GM18507 (cell line): Measurements from ENCODE around the gene ITPR3.

Experiments
- DNase-seq: peaks from one replicate; pipeline ENCODE4 v3.0.0; 2011; ENCODE audit warnings: low read depth; ENCODE audit not compliant: insufficient read length; ENCODE audit errors: extremely low spot score
- FAIRE-seq: peaks from 2 replicates; lab custom pipeline; 2011; peaks lifted over from hg19 to GRCh38; lab: Jason Lieb, UNC

Gene ITPR3

DNA sequence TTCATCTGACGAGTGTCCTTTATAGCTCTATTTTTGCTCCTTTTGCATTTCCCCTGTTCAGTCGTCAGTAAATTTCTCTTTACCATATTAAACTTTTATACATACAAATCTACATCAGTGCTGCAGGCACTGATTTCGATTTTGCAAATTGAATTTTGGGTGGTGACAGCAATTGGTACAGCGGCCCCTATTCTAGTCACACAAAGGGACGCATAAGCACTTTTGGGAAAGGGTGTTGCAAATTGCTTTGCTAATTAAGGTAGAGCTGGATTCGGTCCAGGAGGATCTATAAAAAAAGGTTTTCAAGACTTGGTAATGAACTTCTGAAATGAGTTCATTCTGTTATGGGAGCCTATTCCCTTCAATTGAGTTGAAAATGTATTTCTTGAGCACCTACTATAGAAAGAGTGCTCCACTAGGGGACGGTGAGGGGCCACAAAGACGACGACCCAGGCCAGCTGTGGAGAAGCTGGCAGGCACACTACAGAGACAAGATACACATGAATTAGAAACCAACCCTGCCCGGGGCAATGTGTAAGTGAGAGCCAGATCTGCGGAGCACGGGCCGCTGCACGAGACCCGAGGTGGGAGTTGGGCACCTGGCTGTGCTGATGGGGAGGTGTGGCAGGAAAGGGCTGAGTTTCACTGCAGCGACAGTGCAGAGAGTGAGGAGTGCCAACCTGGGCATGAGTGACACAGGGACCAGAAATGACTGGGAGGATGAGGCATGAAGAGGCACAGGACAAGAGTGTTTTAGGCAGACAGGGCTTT lies 85.0 kb downstream of the ITPR3 start:
- no peak for DNase-seq
- FAIRE-seq = no peak

DNA sequence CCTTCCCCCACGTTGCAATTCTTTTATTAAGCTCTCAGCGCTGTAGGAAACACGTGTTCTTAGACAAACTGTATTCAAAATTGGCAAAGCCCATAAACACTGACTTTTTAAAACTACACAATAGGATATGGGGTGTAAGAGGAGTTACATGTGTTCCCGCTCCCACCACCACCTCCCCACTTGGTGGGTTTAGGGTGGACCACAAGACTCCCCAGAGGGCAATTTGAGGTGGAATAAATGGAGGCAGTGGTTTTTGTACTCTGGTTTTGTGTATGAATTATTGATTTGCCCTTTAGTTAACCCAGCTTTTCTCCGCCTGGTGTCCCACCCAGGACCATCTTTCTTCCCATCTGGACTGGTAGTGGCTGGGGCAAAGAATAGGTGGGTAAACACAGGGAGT lies 86.6 kb downstream of the ITPR3 start:
- no peak for DNase-seq
- FAIRE-seq = no peak

- DNase-seq = no peak
- FAIRE-seq = no peak
Observed at GRCh38 chr6:33708516-33709204, 87.5 kb downstream of the ITPR3 start.

DNA sequence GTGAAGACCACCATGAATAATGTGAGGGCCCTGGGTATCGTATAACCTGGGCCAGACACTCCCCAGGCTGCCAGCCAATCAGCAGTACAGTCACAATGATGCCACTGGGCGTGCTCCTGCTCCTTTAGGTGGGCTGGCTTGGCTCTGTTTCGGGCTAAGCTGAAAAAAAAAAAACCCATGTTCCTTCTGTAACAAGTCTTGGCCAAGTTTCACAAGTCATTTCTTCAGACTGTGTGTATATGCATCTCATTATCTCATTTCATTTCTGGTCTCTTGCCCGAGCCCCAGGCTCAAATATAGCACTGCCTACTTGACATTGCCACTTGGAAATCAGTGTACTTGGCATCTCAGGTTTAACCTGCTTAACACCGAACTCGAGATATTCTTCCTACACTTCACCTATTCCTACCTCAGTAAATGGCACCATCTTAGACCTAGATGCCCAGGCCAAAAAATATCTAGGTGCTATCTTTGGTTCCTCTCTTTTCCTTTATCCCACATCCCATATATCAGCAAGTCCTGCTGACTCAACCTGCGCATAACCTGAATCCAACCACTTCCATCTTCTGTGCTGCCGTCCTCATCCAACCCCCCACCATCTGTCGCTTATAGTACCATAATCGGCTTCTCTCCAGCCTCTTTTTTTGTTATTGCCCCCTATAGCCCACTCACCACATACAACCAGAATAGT lies 88.6 kb downstream of the ITPR3 start:
- FAIRE-seq = no peak
- no peak for DNase-seq

DNA sequence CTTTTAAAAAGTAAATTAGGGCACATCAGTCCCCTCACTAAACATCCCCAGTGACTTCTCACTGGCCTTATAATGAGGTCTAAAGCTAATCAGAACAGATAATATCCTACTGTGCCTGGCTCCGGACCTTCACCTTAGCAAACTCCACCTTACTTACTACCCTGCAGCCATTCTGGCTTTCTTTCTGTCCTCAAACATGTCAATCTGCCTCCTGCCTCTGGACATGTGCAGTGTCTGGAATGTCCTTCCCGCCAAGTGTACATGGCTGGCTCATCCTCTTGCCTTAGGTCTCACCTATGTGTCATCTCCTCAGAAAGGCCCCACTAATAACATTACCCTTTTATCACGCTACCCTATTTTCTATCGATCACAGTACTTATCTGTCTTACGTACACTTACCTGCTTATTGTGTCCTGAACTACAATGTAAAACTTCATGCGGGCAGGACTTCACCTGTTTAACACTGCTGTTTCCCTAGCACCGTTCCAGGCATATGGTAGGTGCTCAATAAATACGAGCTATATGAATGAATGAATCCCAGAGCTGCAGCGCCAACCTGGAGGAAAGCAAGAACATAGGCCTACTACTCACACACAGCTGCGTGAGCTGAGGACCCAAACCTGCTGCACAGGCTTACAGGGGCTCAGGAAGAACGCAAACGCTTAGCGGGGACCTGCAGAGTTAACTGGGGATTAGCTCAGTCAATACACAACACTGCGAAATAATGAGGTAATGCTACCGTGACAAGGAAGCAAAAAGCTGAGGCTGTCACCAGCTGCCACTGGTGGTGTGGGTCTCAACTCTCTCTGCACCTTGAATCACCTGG lies 89.4 kb downstream of the ITPR3 start:
- FAIRE-seq = no peak
- DNase-seq = no peak

DNA sequence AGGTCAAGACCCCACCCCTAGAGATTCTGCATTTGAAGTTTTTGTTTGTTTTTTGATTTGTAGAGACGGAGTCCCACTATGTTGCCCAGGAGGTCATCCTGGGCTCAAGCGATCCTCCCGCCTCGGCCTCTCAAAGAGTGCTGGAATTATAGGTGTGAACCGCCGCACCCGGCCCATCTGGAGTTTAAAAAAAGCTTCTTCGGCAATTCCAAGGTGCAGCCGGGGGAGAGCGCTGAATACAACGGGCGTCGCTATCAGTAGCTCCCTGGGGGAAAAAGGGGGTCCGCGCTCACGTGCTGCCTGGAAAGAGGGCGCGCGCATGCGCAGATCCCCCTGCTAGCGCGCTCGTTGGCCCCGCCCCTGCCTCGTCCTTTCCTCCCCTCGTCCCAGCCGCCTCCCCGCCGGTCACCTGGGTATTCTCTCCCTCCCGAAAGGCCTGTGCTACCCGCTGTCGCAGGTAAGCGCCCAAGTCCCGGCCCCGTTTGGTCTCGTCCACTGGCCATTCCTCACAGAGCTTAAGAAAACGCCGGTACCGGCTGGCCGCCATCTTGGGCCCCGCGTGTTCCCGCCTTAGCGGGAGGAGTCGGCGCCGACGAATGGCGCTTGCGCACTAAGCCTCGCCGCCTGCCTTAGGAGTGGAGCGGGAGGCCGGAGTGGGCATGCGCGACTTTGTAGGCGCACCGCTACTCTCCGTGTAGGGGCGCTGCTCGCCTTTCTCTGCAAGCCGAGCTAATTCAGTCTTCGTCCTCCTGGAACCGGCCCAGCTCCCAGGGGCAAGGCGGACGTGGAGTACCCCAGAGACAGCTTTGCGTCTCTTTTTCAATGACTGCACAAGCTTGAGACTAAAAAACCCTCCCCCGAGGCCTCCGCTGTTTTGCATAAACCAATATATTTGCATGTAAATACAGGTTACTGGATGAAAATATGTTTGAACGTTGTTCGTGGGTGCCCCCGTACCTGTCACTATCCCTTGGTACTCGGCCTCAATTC lies 90.3 kb downstream of the ITPR3 start, which contains the start of gene UQCC2:
UQCC2 (minus strand) TSS at position 561 of the 990 bp plus-strand sequence; CDS start at position 547, 14 bp downstream.
- FAIRE-seq (peak; percentile 93), DNase-seq (peak; percentile 96)

GRCh38 chr6:33712914-33713313 lies 91.8 kb downstream of the ITPR3 start:
- FAIRE-seq = no peak
- no peak for DNase-seq

GRCh38 chr6:33713786-33714185 lies 92.7 kb downstream of the ITPR3 start:
- DNase-seq (no peak), FAIRE-seq (no peak)

GRCh38 chr6:33714385-33715040 lies 93.4 kb downstream of the ITPR3 start:
- DNase-seq (no peak), FAIRE-seq (no peak)

GRCh38 chr6:33716379-33716778 lies 95.3 kb downstream of the ITPR3 start:
- no peak for FAIRE-seq

DNA sequence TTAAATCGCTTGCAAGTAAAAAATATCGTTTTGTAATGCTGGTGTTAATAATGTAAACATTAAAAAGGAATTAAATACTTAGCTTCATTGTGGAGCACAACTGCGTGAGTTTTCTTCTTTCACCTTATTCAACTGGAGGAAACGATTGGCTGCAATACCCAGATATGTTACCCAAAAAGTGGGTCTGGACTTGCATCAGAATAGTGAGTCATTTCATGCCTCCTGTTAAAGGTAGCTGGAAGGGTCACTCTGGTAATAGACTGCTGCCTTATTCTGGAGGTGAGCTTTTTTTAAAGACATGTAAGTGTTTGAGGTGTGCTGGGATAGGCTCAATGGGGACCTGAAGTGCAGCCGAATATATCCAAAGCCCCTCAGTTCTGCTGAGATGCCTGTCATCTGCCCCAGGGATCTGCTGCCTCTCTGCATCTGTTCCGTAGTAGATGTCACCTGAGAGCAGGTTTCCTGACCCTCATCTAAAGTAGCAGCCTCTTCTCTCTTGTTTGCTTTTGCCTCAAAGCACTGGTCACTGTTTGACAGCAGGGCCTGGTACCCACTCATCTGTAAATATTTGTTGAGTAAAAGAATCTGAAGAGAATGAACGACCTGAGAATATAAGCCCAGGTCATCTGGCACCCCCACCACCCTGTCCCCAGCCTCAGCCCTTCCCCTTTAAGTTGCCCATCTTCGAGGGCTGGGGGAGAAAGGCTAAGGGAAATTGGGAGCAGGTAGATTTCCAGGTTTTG lies 95.9 kb downstream of the ITPR3 start:
- DNase-seq = no peak
- no peak for FAIRE-seq

More at GRCh38 chr6:33716379-33716778, 95.3 kb downstream of the ITPR3 start:
- DNase-seq = no peak

DNA sequence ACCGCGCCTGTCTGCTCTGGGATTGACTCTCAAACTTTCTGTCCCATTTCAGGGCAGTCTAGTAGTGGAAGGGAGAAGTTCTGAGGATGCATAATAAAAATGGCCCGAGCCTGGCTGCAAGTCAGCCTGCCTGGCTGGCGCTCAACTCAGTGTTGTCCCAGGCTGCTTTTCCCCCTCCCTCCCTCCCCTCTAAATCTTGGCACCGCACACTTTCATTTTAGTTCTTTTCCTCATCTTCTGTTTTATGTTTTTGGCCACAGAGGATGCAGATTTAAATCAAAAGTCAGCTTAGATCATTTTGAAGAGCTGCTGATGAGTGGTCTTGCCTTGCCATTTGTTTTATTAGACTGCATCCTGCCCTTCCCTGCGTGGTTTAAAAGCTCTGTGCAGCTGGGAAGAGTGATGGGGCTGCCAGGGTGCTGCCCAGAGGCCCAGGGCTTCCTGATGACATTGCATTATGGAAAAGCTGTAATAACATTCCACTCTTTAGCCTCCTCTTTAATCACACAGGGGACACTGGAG lies 96.9 kb downstream of the ITPR3 start:
- DNase-seq = no peak
- no peak for FAIRE-seq

- DNase-seq (no peak), FAIRE-seq (no peak)
Observed at GRCh38 chr6:33718713-33719112, 97.6 kb downstream of the ITPR3 start.

DNA sequence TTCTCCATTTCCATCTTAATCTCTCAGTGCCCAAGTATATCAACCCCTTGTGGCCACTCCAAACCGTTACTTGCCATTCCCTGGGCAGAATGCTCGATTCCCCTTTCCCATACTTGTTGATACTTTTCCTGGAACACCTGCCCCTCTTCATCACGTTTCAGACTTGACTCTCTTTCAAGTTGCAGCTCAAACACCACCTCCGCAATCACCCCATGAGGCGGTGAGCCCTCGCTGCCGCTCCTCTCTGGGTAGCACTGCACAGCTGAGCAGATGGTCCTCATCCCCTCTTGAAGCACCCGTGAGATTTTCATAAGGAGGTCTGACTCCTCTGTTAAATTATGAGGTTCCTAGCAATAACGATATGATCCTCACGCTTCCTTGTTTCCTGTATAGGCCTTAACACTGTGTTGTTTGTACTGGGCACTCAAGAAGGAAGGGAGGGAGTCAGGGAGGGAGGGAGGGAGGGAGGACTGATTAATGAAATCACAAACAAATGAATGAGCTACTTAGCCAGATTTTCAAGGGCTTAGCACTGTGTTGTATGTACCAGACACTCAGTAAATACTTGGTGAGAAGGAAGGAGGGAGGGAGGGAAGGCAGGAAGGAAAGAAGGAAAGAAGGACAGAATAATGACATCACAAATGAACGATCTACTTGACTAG lies 98.3 kb downstream of the ITPR3 start:
- FAIRE-seq = no peak

GRCh38 chr6:33720998-33721397 lies 99.9 kb downstream of the ITPR3 start:
- DNase-seq = no peak
- peak; percentile 9 for FAIRE-seq

More for the DNA sequence above, 98.3 kb downstream of the ITPR3 start:
- DNase-seq = no peak

GRCh38 chr6:33721508-33721907 lies 100.4 kb downstream of the ITPR3 start:
- DNase-seq (no peak), FAIRE-seq (no peak)
